GM12872 (cell line): ENCODE results near the gene ERCC1.

ENCODE experiments used
- CTCF ChIP-seq: IDR thresholded peaks from 3 replicates; pipeline ENCODE4 v1.5.1; 2011; ENCODE audit warnings: low read depth, mild to moderate bottlenecking, low read length, moderate library complexity; ENCODE audit not compliant: insufficient read depth

Gene ERCC1

DNA sequence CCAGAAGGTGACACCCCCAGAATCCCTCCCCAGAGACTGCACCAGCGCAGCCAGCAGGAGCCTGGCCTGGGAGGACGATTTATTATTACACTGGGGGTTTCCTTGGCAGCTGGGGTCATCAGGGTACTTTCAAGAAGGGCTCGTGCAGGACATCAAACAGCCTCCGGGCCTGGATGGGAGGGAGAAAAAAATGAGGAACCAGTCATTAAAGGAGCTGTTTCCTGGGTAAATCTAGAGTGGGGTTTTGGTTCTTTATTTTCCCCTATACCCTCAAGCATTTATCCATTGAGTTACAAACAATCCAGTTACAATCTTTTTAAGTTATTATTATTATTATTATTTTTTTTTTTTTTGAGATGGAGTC lies 14.2 kb downstream of the ERCC1 start:
- TF ChIP-seq CTCF = no peak

DNA sequence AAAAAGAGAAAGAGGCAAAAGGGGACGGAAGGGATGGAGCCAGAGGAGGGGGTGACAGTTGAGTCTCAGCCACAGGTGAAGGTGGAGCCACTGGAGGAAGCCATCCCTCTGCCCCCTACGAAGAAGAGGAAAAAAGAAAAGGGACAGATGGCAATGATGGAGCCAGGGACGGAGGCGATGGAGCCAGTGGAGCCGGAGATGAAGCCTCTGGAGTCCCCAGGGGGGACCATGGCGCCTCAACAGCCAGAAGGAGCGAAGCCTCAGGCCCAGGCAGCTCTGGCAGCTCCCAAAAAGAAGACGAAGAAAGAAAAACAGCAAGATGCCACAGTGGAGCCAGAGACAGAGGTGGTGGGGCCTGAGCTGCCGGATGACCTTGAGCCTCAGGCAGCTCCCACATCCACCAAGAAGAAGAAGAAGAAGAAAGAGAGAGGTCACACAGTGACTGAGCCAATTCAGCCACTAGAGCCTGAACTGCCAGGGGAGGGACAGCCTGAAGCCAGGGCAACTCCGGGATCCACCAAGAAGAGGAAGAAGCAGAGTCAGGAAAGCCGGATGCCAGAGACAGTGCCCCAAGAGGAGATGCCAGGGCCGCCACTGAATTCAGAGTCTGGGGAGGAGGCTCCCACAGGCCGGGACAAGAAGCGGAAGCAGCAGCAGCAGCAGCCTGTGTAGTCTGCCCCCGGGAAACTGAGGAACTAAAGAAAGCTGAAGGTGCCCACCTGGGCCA lies 14.7 kb downstream of the ERCC1 start:
- TF ChIP-seq CTCF = no peak

- no peak for TF ChIP-seq CTCF
These were observed 15.6 kb downstream of the ERCC1 start for GRCh38 chr19:45408121-45408520.

DNA sequence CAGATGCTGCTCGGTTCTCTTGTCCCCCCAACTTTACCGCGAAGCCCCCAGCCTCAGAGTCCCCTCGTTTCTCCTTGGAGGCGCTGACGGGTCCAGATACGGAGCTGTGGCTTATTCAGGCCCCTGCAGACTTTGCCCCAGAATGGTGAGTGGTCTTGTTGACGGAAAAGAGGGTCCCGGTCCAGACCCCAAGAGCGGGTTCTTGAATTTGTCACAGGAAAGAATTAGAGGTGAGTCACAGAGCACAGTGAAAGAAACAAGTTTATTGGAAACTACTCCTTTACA lies 16.7 kb downstream of the ERCC1 start:
- 0 out of 3 replicates have a peak, but pooled peaks have one; percentile 1 for TF ChIP-seq CTCF

DNA sequence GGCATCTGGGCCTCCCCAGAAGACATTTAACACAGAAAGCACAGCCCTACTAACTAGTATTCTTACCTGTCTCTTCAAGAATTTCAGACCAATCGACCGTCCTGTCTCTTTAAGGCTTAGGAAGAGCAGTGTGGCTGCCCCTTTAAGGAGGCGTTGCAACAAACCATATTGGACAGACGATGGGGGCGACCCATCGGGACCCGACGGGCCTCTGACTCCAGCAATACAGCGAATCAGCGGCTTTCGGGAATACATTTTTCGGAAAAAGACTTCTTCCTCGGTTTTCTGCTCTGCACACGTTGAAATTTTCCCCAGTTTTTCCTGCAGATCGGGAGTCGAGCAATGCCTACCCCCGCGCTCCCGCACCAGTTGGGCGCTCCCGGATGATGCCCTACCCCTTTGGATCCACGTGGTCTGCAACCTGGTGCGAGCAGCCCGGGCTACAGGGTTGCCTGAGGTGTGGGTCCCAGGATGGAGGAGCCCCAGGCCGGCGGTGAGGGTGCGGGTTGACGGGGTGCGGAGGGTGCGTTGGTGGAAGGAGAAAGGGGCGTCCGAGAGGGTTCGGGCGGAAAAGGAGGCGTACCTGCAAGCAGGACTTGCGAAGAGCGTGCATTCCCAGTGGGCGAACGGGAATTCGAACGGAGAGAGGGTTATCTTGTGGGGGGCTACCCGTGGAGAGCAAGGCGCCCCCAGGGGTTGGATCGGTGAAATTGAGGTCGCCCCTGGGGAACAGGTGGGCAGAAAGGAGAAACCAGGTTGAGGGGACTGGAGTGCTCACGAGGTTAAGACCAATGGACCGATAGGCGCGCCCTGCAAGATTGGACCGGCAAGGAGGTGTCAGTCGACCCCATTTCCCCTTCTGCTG lies 17.3 kb downstream of the ERCC1 start, which contains the start of gene POLR1G:
TSS of gene POLR1G (plus strand) at position 419 of the 865 bp plus-strand sequence. CDS start at position 472, 53 bp downstream.
- no peak for TF ChIP-seq CTCF

DNA sequence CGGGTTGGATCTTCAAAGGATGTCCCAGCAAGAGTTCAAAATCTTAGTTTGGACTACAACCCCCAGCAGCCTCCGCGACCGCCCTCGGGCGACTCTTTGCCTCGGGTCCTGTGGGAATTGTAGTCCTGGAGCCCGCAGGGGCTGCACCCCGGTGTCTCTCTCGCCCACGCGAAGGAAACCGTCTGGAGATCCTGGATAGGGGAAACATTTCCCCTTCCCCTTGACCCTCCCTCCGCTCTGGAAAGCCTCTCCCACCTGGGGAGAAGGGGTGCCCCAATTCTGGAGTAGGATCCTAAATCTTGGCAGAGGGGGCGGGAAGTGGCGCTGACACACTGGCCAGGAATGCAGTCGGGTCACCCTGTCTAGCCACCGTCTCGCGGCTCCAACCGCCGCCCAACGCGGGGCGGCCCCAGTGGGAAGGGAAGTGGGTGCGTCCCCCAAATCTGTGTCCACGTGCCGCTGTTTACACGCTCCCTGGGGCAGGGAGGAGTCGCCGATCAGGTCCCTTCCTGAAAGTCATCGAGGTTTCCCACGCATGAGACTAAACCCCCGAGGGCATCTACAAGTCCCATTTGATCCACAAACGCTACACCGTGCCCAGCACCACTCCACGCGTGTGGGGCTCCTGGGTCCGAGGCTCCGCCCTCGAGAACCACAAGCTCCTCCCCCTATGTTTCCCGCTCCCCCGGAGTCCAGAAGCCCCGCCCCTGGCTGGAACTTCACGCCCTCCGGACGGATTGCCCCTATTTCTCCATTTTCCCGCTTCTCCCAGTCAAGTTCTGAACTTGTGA lies 18.1 kb downstream of the ERCC1 start:
- TF ChIP-seq CTCF = no peak

GRCh38 chr19:45404557-45405434 lies 18.9 kb downstream of the ERCC1 start, which contains the start of gene PPP1R13L:
Gene PPP1R13L, minus strand, starts transcription at chr19:45405069. Its CDS starts 6,751 bp downstream, at chr19:45398318.
- TF ChIP-seq CTCF = no peak
